Adrenal gland (tissue), 12 donors: Measurements from ENCODE around the gene RPL37. TPM values are rescaled to one million over a fixed set of nuclear protein-coding genes. Genes with fewer than 3 reads are reported as not detected.
"Not testable (repeated sequence)": the region's sequence is repeated elsewhere in the genome, so short reads cannot be mapped to it uniquely, and the experiment has no call there.

Experiments
- DNase-seq, 7 donors: peaks; one replicate each; pipeline ENCODE4 v3.0.0-alpha.2; 2019 to 2020
- H3K27ac ChIP-seq, 5 donors: fragments of 200-600 bp; sonication (generic) in 4 of 5; 1 replicate in 3 of 5; 2 replicates in 2 of 5; pipeline versions ENCODE4 v1.5.1 to v1.8.0; 2016 to 2020; ENCODE audit warnings: mild to moderate bottlenecking in 1 of 5
- H3K27me3 ChIP-seq: fragments of 200-600 bp; 2 replicates; pipeline ENCODE4 v1.8.0; 2021
- H3K36me3 ChIP-seq, 2 donors: fragments of 200-600 bp; replicated peaks in 1 of 2; 1 replicate in 1 of 2; 2 replicates in 1 of 2; pipeline versions ENCODE4 v1.5.1 to v1.8.0; 2018 to 2022
- H3K4me1 ChIP-seq, 2 donors: fragments of 200-600 bp; replicated peaks in 1 of 2; 1 replicate in 1 of 2; 2 replicates in 1 of 2; pipeline versions ENCODE4 v1.5.1 to v1.8.0; 2018 to 2021
- H3K4me3 ChIP-seq, 4 donors: fragments of 200-600 bp; sonication (generic) in 3 of 4; one replicate each; pipeline ENCODE4 v1.5.1; 2016 to 2018
- H3K9me3 ChIP-seq, 3 donors: fragments of 200-600 bp; sonication (generic) in 1 of 3; replicated peaks in 1 of 3; 1 replicate in 2 of 3; 2 replicates in 1 of 3; pipeline versions ENCODE4 v1.5.1 to v1.8.0; 2016 to 2021
- CTCF ChIP-seq, 6 experiments: fragments of 450-650 bp in 4 of 6; fragments of 200-600 bp in 2 of 6; sonication (generic) in 1 of 6; IDR thresholded peaks; 1 replicate in 5 of 6; 2 replicates in 1 of 6; pipeline versions ENCODE4 v1.5.1 to v1.8.0; 2016 to 2021; ENCODE audit warnings: antibody characterized with exemption in 6 of 6, mild to moderate bottlenecking in 2 of 6, moderate library complexity in 1 of 6
- POLR2A ChIP-seq, 2 donors: fragments of 450-650 bp; IDR thresholded peaks; one replicate each; pipeline ENCODE4 v1.6.1; 2017; ENCODE audit warnings: antibody characterized with exemption in 2 of 2, mild to moderate bottlenecking in 2 of 2, moderate library complexity in 1 of 2
- WGBS, 4 donors: extraction: QIAGEN DNeasy Blood & Tissue Kit in 2 of 4; methylation state at CpG; one replicate each; pipeline versions ENCODE4 v1.1.5 to v1.1.7; 2013 to 2017; 5-methylcytosine and 5-hydroxymethylcytosine counted together
- intact Hi-C, 2 donors: fragments of 100-400 bp; cut with DNase I; formaldehyde crosslinking; loops; one replicate each; pipeline versions ENCODE4 v1.14.1 to v1.15.0; 2022 to 2023
- polyA plus RNA-seq, 3 donors: library from polyadenylated mRNA; stranded (reverse); fragments of 200-250 nt in 2 of 3; fragments of 350-450 nt in 1 of 3; fragmentation: Illumina TruSeq in 1 of 3; extraction: RNeasy Lipid Tissue Mini Kit (QIAGEN cat#74804) in 1 of 3; gene quantifications; one replicate each; pipeline ENCODE4 v1.2.3, GENCODE V29; 2013 to 2014
- total RNA-seq, 9 donors: library from RNA; depleted of rRNA in 4 of 9; stranded (reverse); fragments of >200 nt in 4 of 9; fragments of 120-200 nt in 1 of 9; fragmentation: NEBNext Ultra II Directional in 1 of 9; extraction: Animal tissue kit (Norgen Biotek cat#: 25700) in 1 of 9; gene quantifications; one replicate each; pipeline versions ENCODE4 v1.1.0 to v1.2.4, GENCODE V29; 2013 to 2023
- donor health status: healthy with polysubstance abuse.
- donor health status: Bipolar disorder and iron deficiency.
- donor health status: DM: yes; HTN: yes; CAD: no.
- donor health status: DM: no; HTN: no; CAD: no.
- donor health status: DM: no; HTN: no; CAD: no.
- donor health status: DM: yes; HTN: yes; CAD: no.

RPL37 gene
- total and polyA plus RNA-seq, 12 donors, result 171 to 3,068 (median 978) TPM

GRCh38 chr5:40798012-40798800 lies 36.8 kb downstream of the RPL37 start, which contains the start of gene PRKAA1:
PRKAA1 (minus strand) TSS chr5:40798374; CDS start chr5:40798189, 185 bp downstream.
- WGBS, 4 donors, result 0 to 1% (median 0%) methylated on average over 6 to 70 of the region's 70 CpGs
- H3K27ac ChIP-seq, result peak within 1 kb of the TSS; percentile 87 to 99 (median 91)
- no peaks in the 10 kb centered on the region for H3K27me3 ChIP-seq
- no peaks in the 10 kb centered on the region for H3K9me3 ChIP-seq
- TF ChIP-seq CTCF (IDR thresholded peaks at IDR 0.05) (peak in 5 of 6 experiments; percentile 38 to 71 (median 67)), POLR2A (IDR thresholded peaks at IDR 0.05) (peak; percentile 6 to 75)
- peak within 1 kb of the TSS; percentile 69 to 100 (median 98) for H3K4me3 ChIP-seq
- H3K4me1 ChIP-seq, result peaks cover 9 to 28% of the 10 kb centered on the region in 2 donors
- H3K36me3 ChIP-seq, result no peaks in the 10 kb centered on the region
- intact Hi-C loops, result no loop called here
- DNase-seq, result peak; percentile 87 to 93 (median 90)

- peak; percentile 70 to 85 (median 76) for DNase-seq
- Histone ChIP-seq H3K27me3 (no peaks in the 10 kb centered on the region), H3K4me3 (peak overlapping the region; percentile 69 to 100 (median 91)), H3K27ac (peak overlapping the region; percentile 87 to 99 (median 91)), H3K4me1 (peaks cover 9 to 28% of the 10 kb centered on the region in 2 donors), H3K9me3 (no peaks in the 10 kb centered on the region), H3K36me3 (no peaks in the 10 kb centered on the region)
- WGBS, 4 donors, result 0% methylated on average over 15 to 56 of the region's 56 CpGs
- TF ChIP-seq CTCF (IDR thresholded peaks at IDR 0.05), result no peak
- no peak for TF ChIP-seq POLR2A (IDR thresholded peaks at IDR 0.05)
- intact Hi-C loops, result no loop called here
These were observed 37.6 kb downstream of the RPL37 start for GRCh38 chr5:40797273-40798011.

- no peak overlapping the region for H3K27ac ChIP-seq
- 41 to 60% (median 50%) methylated on average over 3 of the region's 3 CpGs for WGBS, 4 donors
These were observed 38.5 kb downstream of the RPL37 start for GRCh38 chr5:40796487-40796889.

GRCh38 chr5:40794877-40795276 lies 40.1 kb downstream of the RPL37 start:
- H3K36me3 ChIP-seq, intact Hi-C loops, H3K4me3 ChIP-seq, H3K27ac ChIP-seq, DNase-seq, H3K9me3 ChIP-seq, H3K27me3 ChIP-seq: not testable (repeated sequence)
- peaks cover 23 to 42% of the 10 kb centered on the region in 2 donors for H3K4me1 ChIP-seq
- 89 to 97% (median 93%) methylated on average over 3 of the region's 3 CpGs for WGBS, 4 donors

More at GRCh38 chr5:40796487-40796889, 38.5 kb downstream of the RPL37 start:
- peak overlapping the region in 2 of 4 donors; percentile 99 to 100 for H3K4me3 ChIP-seq
- peaks cover 14 to 33% of the 10 kb centered on the region in 2 donors for H3K4me1 ChIP-seq
- intact Hi-C loops, result no loop called here
- no peaks in the 10 kb centered on the region for H3K36me3 ChIP-seq
- no peak for TF ChIP-seq POLR2A (IDR thresholded peaks at IDR 0.05)
- TF ChIP-seq CTCF (IDR thresholded peaks at IDR 0.05), result no peak
- H3K27me3 ChIP-seq, result no peaks in the 10 kb centered on the region
- no peak for DNase-seq
- no peaks in the 10 kb centered on the region for H3K9me3 ChIP-seq

- intact Hi-C loops, H3K27me3 ChIP-seq, H3K9me3 ChIP-seq, H3K4me3 ChIP-seq, H3K27ac ChIP-seq, DNase-seq, H3K36me3 ChIP-seq: not testable (repeated sequence)
- peaks cover 19 to 39% of the 10 kb centered on the region in 2 donors for H3K4me1 ChIP-seq
These were observed 40.7 kb downstream of the RPL37 start for GRCh38 chr5:40794340-40794739.

GRCh38 chr5:40792691-40793090 lies 42.3 kb downstream of the RPL37 start:
- intact Hi-C loops, H3K36me3 ChIP-seq, H3K9me3 ChIP-seq, H3K4me3 ChIP-seq, H3K27me3 ChIP-seq, DNase-seq, H3K27ac ChIP-seq: not testable (repeated sequence)
- peaks cover 18 to 39% of the 10 kb centered on the region in 2 donors for H3K4me1 ChIP-seq
- 95 to 97% (median 96%) methylated on average over 10 of the region's 10 CpGs for WGBS, 4 donors
